ENCODE results near the gene TTLL4. TPM values are rescaled to one million over a fixed set of nuclear protein-coding genes. Genes with fewer than 3 reads are reported as not detected.

The TTLL4 gene
- polyA plus RNA-seq, 2 of the 4 experiments (the other 2 are of a cell fraction), result 25.0 to 26.2 TPM

GRCh38 chr2:218782528-218782844 is 71.9 kb downstream of the TTLL4 start (continued):
- no peak for TF ChIP-seq ZSCAN20 (CRISPR knock-in tag; IDR thresholded peaks at IDR 0.05)
- TF ChIP-seq POLR2A (IDR thresholded peaks at IDR 0.05; ENCODE audit: low read length), result no peak
- no peak for TF ChIP-seq TP53 (CRISPR knock-in tag; IDR thresholded peaks at IDR 0.05)
- TF ChIP-seq RNF2 (IDR thresholded peaks at IDR 0.05; ENCODE audit: borderline replicate concordance, low read depth), result no peak
- TF ChIP-seq MAX (IDR thresholded peaks at IDR 0.05), result no peak

GRCh38 chr2:218783688-218784087 is 73.1 kb downstream of the TTLL4 start:
- ATAC-seq, result peak in 1 of 2 experiments; percentile 46; a peak in 2 of 6 replicates
- Histone ChIP-seq H3K4me1 (no peaks in the 10 kb centered on the region), H3K27ac (no peak overlapping the region), H3K4me3 (no peak overlapping the region), H3K9me3 (no peaks in the 10 kb centered on the region), H3K4me2 (no peak overlapping the region)
- FAIRE-seq, result no peak
- no peak for DNase-seq (ENCODE audit: low read depth in 1 of 2, low spot score in 1 of 2)
- TF ChIP-seq FOSB (CRISPR knock-in tag; IDR thresholded peaks at IDR 0.05), result no peak
- no peak for TF ChIP-seq SREBF2 (IDR thresholded peaks at IDR 0.05)
- no peak for TF ChIP-seq CHD4 (IDR thresholded peaks at IDR 0.05; ENCODE audit: borderline replicate concordance)
- TF ChIP-seq HMGXB4 (CRISPR knock-in tag; IDR thresholded peaks at IDR 0.05; ENCODE audit: borderline replicate concordance), result no peak
- TF ChIP-seq CTCF (IDR thresholded peaks at IDR 0.05), result no peak
- TF ChIP-seq HEYL (CRISPR knock-in tag; IDR thresholded peaks at IDR 0.05), result no peak
- TF ChIP-seq GATA3 (IDR thresholded peaks at IDR 0.05; ENCODE audit: borderline replicate concordance), result no peak
- TF ChIP-seq RCOR1 (IDR thresholded peaks at IDR 0.05; ENCODE audit: low read depth, low read length), result no peak
- WGBS (ENCODE audit: missing lambda C conversion rate), result 65% methylated on average over 4 of the region's 4 CpGs
- ChIA-PET POLR2A (no interaction called here), CTCF (interaction anchor here (1.6 to 1.9 kb wide), 2 partner anchors 26 to 31 kb away, joined by 3 to 4 read pairs; no protein-coding TSS in a partner anchor)

- Histone ChIP-seq H3K4me2 (no peak overlapping the region), H3K4me1 (no peaks in the 10 kb centered on the region), H3K27ac (no peak overlapping the region), H3K9me3 (no peaks in the 10 kb centered on the region), H3K4me3 (no peak overlapping the region)
- POLR2A ChIA-PET, result no interaction called here
- CTCF ChIA-PET, result interaction anchor here (1.9 kb wide), 1 partner anchor 25 kb away, joined by 4 read pairs; no protein-coding TSS in a partner anchor
- no peak for FAIRE-seq
- 31% methylated on average over 1 of the region's 1 CpG for WGBS (ENCODE audit: missing lambda C conversion rate)
- no peak for TF ChIP-seq RARB (CRISPR knock-in tag; IDR thresholded peaks at IDR 0.05)
- no peak for TF ChIP-seq SMC3 (IDR thresholded peaks at IDR 0.05)
- no peak for TF ChIP-seq CBX2 (IDR thresholded peaks at IDR 0.05; ENCODE audit: borderline replicate concordance, low read depth)
- no peak for TF ChIP-seq GATA3 (IDR thresholded peaks at IDR 0.05; ENCODE audit: borderline replicate concordance)
- no peak for TF ChIP-seq ATOH8 (CRISPR knock-in tag; IDR thresholded peaks at IDR 0.05; ENCODE audit: low read depth)
- TF ChIP-seq ESRRA (IDR thresholded peaks at IDR 0.05; ENCODE audit: borderline replicate concordance, low read length), result no peak
- no peak for TF ChIP-seq ZFP36 (IDR thresholded peaks at IDR 0.05; ENCODE audit: borderline replicate concordance, partially characterized antibody)
- TF ChIP-seq HOXA7 (CRISPR knock-in tag; IDR thresholded peaks at IDR 0.05), result no peak
- no peak for TF ChIP-seq KDM1A (IDR thresholded peaks at IDR 0.05; ENCODE audit: low read depth)
- no peak for TF ChIP-seq FOSB (CRISPR knock-in tag; IDR thresholded peaks at IDR 0.05)
- no peak for TF ChIP-seq NFE2L2 (conservative IDR thresholded peaks at IDR 0.05; ENCODE audit: low read length)
- TF ChIP-seq EHF (CRISPR knock-in tag; IDR thresholded peaks at IDR 0.05), result no peak
- no peak for TF ChIP-seq POLR2AphosphoS2 (conservative IDR thresholded peaks at IDR 0.05; ENCODE audit: low read length)
- no peak for TF ChIP-seq PHF8 (IDR thresholded peaks at IDR 0.05; ENCODE audit: borderline replicate concordance, low read depth)
- TF ChIP-seq SREBF2 (IDR thresholded peaks at IDR 0.05), result no peak
- no peak for ATAC-seq
- DNase-seq (ENCODE audit: low read depth in 1 of 2, low spot score in 1 of 2), result no peak
Observed at GRCh38 chr2:218785103-218785502, 74.5 kb downstream of the TTLL4 start.
